K562 (cell line): ENCODE measurements around the gene ZNF266. TPM values are rescaled to one million over a fixed set of nuclear protein-coding genes. Genes with fewer than 3 reads are reported as not detected.

Source experiments
- polyA plus RNA-seq, 8 experiments: library from polyadenylated mRNA; depleted of rRNA in 4 of 8; stranded (reverse) in 5 of 8; unstranded in 3 of 8; fragments of >200 nt; fragmentation: Nextera tagmentation in 2 of 8; fragmentation: Illumina TruSeq in 1 of 8; extraction: Ambion mirVana in 2 of 8; extraction: Trizol in 1 of 8; gene quantifications; 2 replicates each; pipeline versions ENCODE4 v1.2.1 to v1.2.3, GENCODE V29; 2011 to 2014; ENCODE audit warnings: inconsistent platforms in 1 of 8, missing spikeins in 1 of 8
- total RNA-seq, 7 experiments: library from RNA; depleted of rRNA in 6 of 7; stranded (reverse); fragments of >200 nt in 6 of 7; fragmentation: Illumina TruSeq in 2 of 7; extraction: Trizol in 2 of 7; gene quantifications; 2 replicates each; pipeline versions ENCODE4 v1.2.1 to v1.2.3, GENCODE V29; 2011 to 2021; ENCODE audit warnings: low replicate concordance in 1 of 7

ZNF266 gene
- total and polyA plus RNA-seq, 9 of the 15 experiments (the other 6 are each of a cell fraction or from before 2014, with no cell fraction given): 5.9 to 40.9 (median 20.3) TPM

Other genes with a start within 250 kb of the ZNF266 start
Only the 7 nearest of the 10 such genes appear.
- gene OR7E24, start 184.6 kb downstream of the ZNF266 start, total RNA-seq (2014; rRNA removed): not detected in 2 replicates
- gene OR7E24, start 184.6 kb downstream of the ZNF266 start, total RNA-seq (2014; rRNA removed; fragmentation: Illumina TruSeq; extraction: Trizol): not detected in 2 replicates
- not detected in 2 replicates for gene OR7E24, start 184.6 kb downstream of the ZNF266 start, total RNA-seq (2015; rRNA removed; fragmentation: Illumina TruSeq; extraction: Trizol)
- not detected in 2 replicates for gene OR7E24, start 184.6 kb downstream of the ZNF266 start, total RNA-seq (2021)
- not detected in 2 replicates for gene OR7E24, start 184.6 kb downstream of the ZNF266 start, polyA plus RNA-seq (2011; rRNA removed)
- gene OR7E24, start 184.6 kb downstream of the ZNF266 start, polyA plus RNA-seq (2014; fragmentation: Illumina TruSeq; extraction: Trizol): not detected in 2 replicates
- not detected for gene OR7E24, start 184.6 kb downstream of the ZNF266 start, polyA plus RNA-seq (2014; fragmentation: Nextera tagmentation; extraction: Ambion mirVana)
- not detected in 2 replicates for gene OR7E24, start 184.6 kb downstream of the ZNF266 start, polyA plus RNA-seq (2014; rRNA removed)
- 2.8 and 3.8 TPM in 2 replicates for gene ZNF699, start 125.7 kb downstream of the ZNF266 start, total RNA-seq (2014; rRNA removed)
- gene ZNF699, start 125.7 kb downstream of the ZNF266 start, total RNA-seq (2014; rRNA removed; fragmentation: Illumina TruSeq; extraction: Trizol): 3.1 and 4.4 TPM in 2 replicates
- gene ZNF699, start 125.7 kb downstream of the ZNF266 start, total RNA-seq (2015; rRNA removed; fragmentation: Illumina TruSeq; extraction: Trizol): 1.8 and 3.1 TPM in 2 replicates
- gene ZNF699, start 125.7 kb downstream of the ZNF266 start, total RNA-seq (2021): 3.0 and 4.1 TPM in 2 replicates
- 2.2 and 2.8 TPM in 2 replicates for gene ZNF699, start 125.7 kb downstream of the ZNF266 start, polyA plus RNA-seq (2011; rRNA removed)
- 1.9 and 2.1 TPM in 2 replicates for gene ZNF699, start 125.7 kb downstream of the ZNF266 start, polyA plus RNA-seq (2014; fragmentation: Illumina TruSeq; extraction: Trizol)
- gene ZNF699, start 125.7 kb downstream of the ZNF266 start, polyA plus RNA-seq (2014; fragmentation: Nextera tagmentation; extraction: Ambion mirVana): under 1 TPM; 0.08 to 0.25 TPM
- gene ZNF699, start 125.7 kb downstream of the ZNF266 start, polyA plus RNA-seq (2014; rRNA removed): 2.2 and 3.3 TPM in 2 replicates
- 4.0 and 4.3 TPM in 2 replicates for gene ZNF559, start 111.4 kb downstream of the ZNF266 start, total RNA-seq (2014; rRNA removed)
- 14.6 and 15.9 TPM in 2 replicates for gene ZNF559, start 111.4 kb downstream of the ZNF266 start, total RNA-seq (2014; rRNA removed; fragmentation: Illumina TruSeq; extraction: Trizol)
- gene ZNF559, start 111.4 kb downstream of the ZNF266 start, total RNA-seq (2015; rRNA removed; fragmentation: Illumina TruSeq; extraction: Trizol): 10.5 and 11.5 TPM in 2 replicates
- gene ZNF559, start 111.4 kb downstream of the ZNF266 start, total RNA-seq (2021): 7.4 and 11.7 TPM in 2 replicates
- 12.2 and 21.5 TPM in 2 replicates for gene ZNF559, start 111.4 kb downstream of the ZNF266 start, polyA plus RNA-seq (2011; rRNA removed)
- gene ZNF559, start 111.4 kb downstream of the ZNF266 start, polyA plus RNA-seq (2014; fragmentation: Illumina TruSeq; extraction: Trizol): 11.6 and 14.5 TPM in 2 replicates
- gene ZNF559, start 111.4 kb downstream of the ZNF266 start, polyA plus RNA-seq (2014; fragmentation: Nextera tagmentation; extraction: Ambion mirVana): 10 to 100 TPM; 11.0 to 19.0 TPM
- gene ZNF559, start 111.4 kb downstream of the ZNF266 start, polyA plus RNA-seq (2014; rRNA removed): 9.4 and 11.5 TPM in 2 replicates
- 0.45 and 0.49 TPM in 2 replicates for gene ZNF177, start 72.6 kb downstream of the ZNF266 start, total RNA-seq (2014; rRNA removed)
- 0.64 and 1.2 TPM in 2 replicates for gene ZNF177, start 72.6 kb downstream of the ZNF266 start, total RNA-seq (2014; rRNA removed; fragmentation: Illumina TruSeq; extraction: Trizol)
- gene ZNF177, start 72.6 kb downstream of the ZNF266 start, total RNA-seq (2015; rRNA removed; fragmentation: Illumina TruSeq; extraction: Trizol): 0.76 and 1.1 TPM in 2 replicates
- gene ZNF177, start 72.6 kb downstream of the ZNF266 start, total RNA-seq (2021): 0.45 and 0.82 TPM in 2 replicates
- 0.73 and 1.1 TPM in 2 replicates for gene ZNF177, start 72.6 kb downstream of the ZNF266 start, polyA plus RNA-seq (2011; rRNA removed)
- gene ZNF177, start 72.6 kb downstream of the ZNF266 start, polyA plus RNA-seq (2014; fragmentation: Illumina TruSeq; extraction: Trizol): 0.78 and 1.8 TPM in 2 replicates
- 1 to 10 TPM in 1 of 2 experiments, under 1 TPM in 1; 0.25 to 1.2 TPM for gene ZNF177, start 72.6 kb downstream of the ZNF266 start, polyA plus RNA-seq (2014; fragmentation: Nextera tagmentation; extraction: Ambion mirVana)
- 0.46 and 1.5 TPM in 2 replicates for gene ZNF177, start 72.6 kb downstream of the ZNF266 start, polyA plus RNA-seq (2014; rRNA removed)
- gene ZNF560, start 63.0 kb upstream of the ZNF266 start, total RNA-seq (2014; rRNA removed): not detected in 2 replicates
- 0.04 TPM in 1 of 2 replicates, not detected in the other for gene ZNF560, start 63.0 kb upstream of the ZNF266 start, total RNA-seq (2014; rRNA removed; fragmentation: Illumina TruSeq; extraction: Trizol)
- gene ZNF560, start 63.0 kb upstream of the ZNF266 start, total RNA-seq (2015; rRNA removed; fragmentation: Illumina TruSeq; extraction: Trizol): not detected in 2 replicates
- 0.09 TPM in 1 of 2 replicates, not detected in the other for gene ZNF560, start 63.0 kb upstream of the ZNF266 start, total RNA-seq (2021)
- not detected in 2 replicates for gene ZNF560, start 63.0 kb upstream of the ZNF266 start, polyA plus RNA-seq (2011; rRNA removed)
- 0.04 and 0.26 TPM in 2 replicates for gene ZNF560, start 63.0 kb upstream of the ZNF266 start, polyA plus RNA-seq (2014; fragmentation: Illumina TruSeq; extraction: Trizol)
- under 1 TPM; 0.06 to 0.18 TPM for gene ZNF560, start 63.0 kb upstream of the ZNF266 start, polyA plus RNA-seq (2014; fragmentation: Nextera tagmentation; extraction: Ambion mirVana)
- 0.03 and 0.04 TPM in 2 replicates for gene ZNF560, start 63.0 kb upstream of the ZNF266 start, polyA plus RNA-seq (2014; rRNA removed)
- gene ZNF426, start 103.1 kb upstream of the ZNF266 start, total RNA-seq (2014; rRNA removed): 6.9 and 7.8 TPM in 2 replicates
- 14.3 and 16.6 TPM in 2 replicates for gene ZNF426, start 103.1 kb upstream of the ZNF266 start, total RNA-seq (2014; rRNA removed; fragmentation: Illumina TruSeq; extraction: Trizol)
- gene ZNF426, start 103.1 kb upstream of the ZNF266 start, total RNA-seq (2015; rRNA removed; fragmentation: Illumina TruSeq; extraction: Trizol): 10.8 and 11.9 TPM in 2 replicates
- 10.9 and 11.3 TPM in 2 replicates for gene ZNF426, start 103.1 kb upstream of the ZNF266 start, total RNA-seq (2021)
- 8.8 and 9.5 TPM in 2 replicates for gene ZNF426, start 103.1 kb upstream of the ZNF266 start, polyA plus RNA-seq (2011; rRNA removed)
- 6.6 TPM in 2 replicates for gene ZNF426, start 103.1 kb upstream of the ZNF266 start, polyA plus RNA-seq (2014; fragmentation: Illumina TruSeq; extraction: Trizol)
- gene ZNF426, start 103.1 kb upstream of the ZNF266 start, polyA plus RNA-seq (2014; fragmentation: Nextera tagmentation; extraction: Ambion mirVana): 1 to 10 TPM; 3.2 to 4.8 TPM
- gene ZNF426, start 103.1 kb upstream of the ZNF266 start, polyA plus RNA-seq (2014; rRNA removed): 4.0 TPM in 2 replicates
- gene ZNF121, start 148.9 kb upstream of the ZNF266 start, total RNA-seq (2014; rRNA removed): 46.8 and 55.5 TPM in 2 replicates
- 115 and 132 TPM in 2 replicates for gene ZNF121, start 148.9 kb upstream of the ZNF266 start, total RNA-seq (2014; rRNA removed; fragmentation: Illumina TruSeq; extraction: Trizol)
- 90.1 and 99.2 TPM in 2 replicates for gene ZNF121, start 148.9 kb upstream of the ZNF266 start, total RNA-seq (2015; rRNA removed; fragmentation: Illumina TruSeq; extraction: Trizol)
- gene ZNF121, start 148.9 kb upstream of the ZNF266 start, total RNA-seq (2021): 66.0 and 70.0 TPM in 2 replicates
- 33.4 and 42.2 TPM in 2 replicates for gene ZNF121, start 148.9 kb upstream of the ZNF266 start, polyA plus RNA-seq (2011; rRNA removed)
- gene ZNF121, start 148.9 kb upstream of the ZNF266 start, polyA plus RNA-seq (2014; fragmentation: Illumina TruSeq; extraction: Trizol): 26.0 and 29.4 TPM in 2 replicates
- gene ZNF121, start 148.9 kb upstream of the ZNF266 start, polyA plus RNA-seq (2014; fragmentation: Nextera tagmentation; extraction: Ambion mirVana): 10 to 100 TPM; 14.6 to 26.2 TPM
- gene ZNF121, start 148.9 kb upstream of the ZNF266 start, polyA plus RNA-seq (2014; rRNA removed): 25.8 and 28.4 TPM in 2 replicates